Sigmoid colon (tissue), 7 donors: ENCODE results near the gene HSPB7. TPM values are rescaled to one million over a fixed set of nuclear protein-coding genes. Genes with fewer than 3 reads are reported as not detected.
"Not testable (repeated sequence)": the region's sequence is repeated elsewhere in the genome, so short reads cannot be mapped to it uniquely, and the experiment has no call there.

ENCODE experiments used
- DNase-seq: peaks from one replicate; pipeline ENCODE4 v3.0.0-alpha.2; 2019
- H3K27ac ChIP-seq, 4 donors: fragments of 200-600 bp; sonication (generic); one replicate each; pipeline ENCODE4 v1.5.1; 2016 to 2019; ENCODE audit warnings: mild to moderate bottlenecking in 1 of 4
- H3K27me3 ChIP-seq, 3 donors: fragments of 200-600 bp; sonication (generic); one replicate each; pipeline ENCODE4 v1.5.1; 2019; ENCODE audit warnings: mild to moderate bottlenecking in 1 of 3
- H3K36me3 ChIP-seq, 4 donors: fragments of 200-600 bp; sonication (generic); one replicate each; pipeline ENCODE4 v1.5.1; 2016 to 2019
- H3K4me1 ChIP-seq, 4 donors: fragments of 200-600 bp; sonication (generic); one replicate each; pipeline ENCODE4 v1.5.1; 2017 to 2019
- H3K4me3 ChIP-seq, 4 donors: fragments of 200-600 bp; sonication (generic); one replicate each; pipeline ENCODE4 v1.5.1; 2017 to 2019; ENCODE audit warnings: mild to moderate bottlenecking in 2 of 4, moderate library complexity in 1 of 4
- H3K9me3 ChIP-seq, 4 donors: fragments of 200-600 bp in 3 of 4; sonication (generic) in 3 of 4; one replicate each; pipeline versions ENCODE4 v1.5.1 to v1.6.1; 2013 to 2019
- CTCF ChIP-seq, 4 experiments: fragments of 450-650 bp in 3 of 4; fragments of 200-600 bp in 1 of 4; IDR thresholded peaks; one replicate each; pipeline ENCODE4 v1.5.1; 2016 to 2019; ENCODE audit warnings: antibody characterized with exemption in 4 of 4, mild to moderate bottlenecking in 3 of 4, moderate library complexity in 2 of 4
- EP300 ChIP-seq, 4 donors: sonication (generic); formaldehyde crosslinking; IDR thresholded peaks; one replicate each; pipeline ENCODE4 v1.6.1; 2017; ENCODE audit warnings: antibody characterized with exemption in 4 of 4
- POLR2A ChIP-seq, 2 donors: fragments of 450-650 bp; IDR thresholded peaks; one replicate each; pipeline ENCODE4 v1.6.1; 2016; ENCODE audit warnings: antibody characterized with exemption in 2 of 2, mild to moderate bottlenecking in 2 of 2, moderate library complexity in 2 of 2
- POLR2AphosphoS5 ChIP-seq, 4 donors: sonication (generic); formaldehyde crosslinking; IDR thresholded peaks; one replicate each; pipeline ENCODE4 v1.6.1; 2017; ENCODE audit warnings: antibody characterized with exemption in 4 of 4
- WGBS, 2 donors: extraction: QIAGEN DNeasy Blood & Tissue Kit; methylation state at CpG; one replicate each; pipeline ENCODE4 v1.1.7; 2013; 5-methylcytosine and 5-hydroxymethylcytosine counted together
- intact Hi-C: fragments of 100-400 bp; cut with DNase I; formaldehyde crosslinking; loops from one replicate; pipeline ENCODE4 v1.15.1; 2023
- polyA plus RNA-seq, 3 donors: library from polyadenylated mRNA; stranded (reverse); fragments of 200-250 nt; gene quantifications; one replicate each; pipeline ENCODE4 v1.2.3, GENCODE V29; 2013
- total RNA-seq, 4 donors: library from RNA; depleted of rRNA; stranded (reverse); fragments of >200 nt; gene quantifications; one replicate each; pipeline ENCODE4 v1.1.0, GENCODE V29; 2016
- donor health status: healthy with polysubstance abuse.
- donor health status: Bipolar disorder and iron deficiency.
- donor health status: healthy.

Gene HSPB7
- total and polyA plus RNA-seq, 7 donors, result 6.7 to 224 (median 44.4) TPM

DNA sequence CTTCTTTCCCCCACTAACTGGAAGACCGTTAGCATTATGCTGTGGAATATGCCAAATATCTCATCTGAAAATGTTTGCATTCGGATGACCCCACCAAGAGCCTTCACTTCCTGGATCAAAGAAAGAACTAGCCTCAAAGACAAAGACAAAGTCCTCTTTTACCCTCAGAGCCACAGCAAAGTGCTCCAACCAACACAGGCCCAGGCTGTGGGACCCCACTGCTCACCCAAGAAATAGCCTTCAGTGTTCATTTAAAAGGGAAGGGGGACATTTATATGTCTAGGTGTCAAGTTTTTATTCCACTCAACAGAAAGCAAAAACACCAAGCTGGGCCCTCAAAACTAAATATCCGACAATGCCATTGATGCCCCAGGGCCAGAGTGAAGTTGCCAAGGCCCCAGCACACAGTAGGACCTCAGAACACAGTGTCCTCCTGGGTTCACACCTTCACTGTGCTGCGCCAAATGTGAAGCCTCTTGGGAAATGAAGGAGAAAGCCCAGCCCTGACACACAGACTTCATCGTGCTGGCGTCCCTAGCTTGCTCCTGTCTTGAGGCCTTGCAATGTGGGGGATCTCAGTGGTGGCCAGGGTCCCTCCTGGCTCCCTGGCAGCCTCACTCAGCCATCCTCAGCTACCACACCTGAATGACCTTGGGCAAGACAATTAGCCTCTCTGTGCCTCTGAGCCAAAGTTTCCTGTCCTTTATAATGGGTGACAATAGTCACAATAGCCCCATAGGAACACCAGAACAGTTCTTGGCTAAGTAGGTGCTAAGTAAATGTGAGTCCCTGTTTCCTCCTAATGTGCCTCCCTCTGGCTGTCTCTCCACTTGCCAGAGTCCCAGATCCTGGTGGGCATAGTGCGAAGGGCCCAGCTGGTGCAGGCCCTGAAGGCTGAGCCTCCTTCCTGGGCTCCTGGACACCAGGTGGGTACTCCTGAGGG is 37.0 kb upstream of the HSPB7 start:
- intact Hi-C loops, result loop anchor here (1.0 to 5.0 kb wide), 2 partner anchors 46 to 263 kb away; no protein-coding TSS in a partner anchor
- Histone ChIP-seq H3K36me3 (no peaks in the 10 kb centered on the region), H3K4me1 (no peaks in the 10 kb centered on the region), H3K27ac (no peak overlapping the region), H3K4me3 (no peak overlapping the region), H3K9me3 (no peaks in the 10 kb centered on the region), H3K27me3 (no peaks in the 10 kb centered on the region)
- DNase-seq, result no peak
- TF ChIP-seq EP300 (IDR thresholded peaks at IDR 0.05) (no peak), POLR2A (IDR thresholded peaks at IDR 0.05) (no peak), CTCF (IDR thresholded peaks at IDR 0.05) (no peak), POLR2AphosphoS5 (IDR thresholded peaks at IDR 0.05) (no peak)
- 80 to 88% methylated on average over 7 of the region's 7 CpGs for WGBS, 2 donors

DNA sequence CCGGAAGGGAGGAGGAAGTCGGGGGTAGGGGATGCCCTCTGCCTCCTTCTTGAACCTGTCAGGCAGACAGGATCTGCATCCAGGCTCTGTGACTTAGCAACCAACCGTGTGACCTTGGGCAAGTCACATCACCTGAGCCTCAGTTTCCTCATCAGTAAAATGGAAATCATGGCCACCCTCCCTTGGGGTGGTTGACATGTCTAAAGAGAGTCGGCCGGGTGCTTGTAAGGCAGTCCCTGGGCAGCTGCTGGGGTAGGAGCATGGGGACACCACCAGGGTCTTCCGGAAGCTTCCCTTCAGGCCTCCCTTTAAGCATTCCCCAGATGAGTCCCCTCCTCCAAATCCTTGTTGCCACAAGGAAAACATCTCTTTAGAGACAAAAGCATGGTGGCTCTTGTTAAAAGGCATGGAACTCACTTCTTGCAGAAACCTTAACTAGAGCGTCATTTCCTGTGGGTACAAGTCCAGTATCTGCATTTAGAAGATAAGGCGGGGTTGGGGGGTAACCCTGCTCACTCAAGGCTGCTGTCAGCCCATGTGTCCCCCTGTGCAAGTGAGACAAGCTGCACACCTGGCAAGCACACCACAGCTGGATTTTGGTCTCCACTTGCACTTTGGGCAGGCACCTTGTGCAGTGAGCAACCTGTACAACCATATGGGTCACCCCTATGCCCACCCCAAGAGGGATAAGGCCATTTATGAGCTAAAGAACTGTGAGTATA is 36.1 kb upstream of the HSPB7 start:
- H3K9me3 ChIP-seq, result no peaks in the 10 kb centered on the region
- H3K4me1 ChIP-seq, result peaks cover 0 to 2% (median 2%) of the 10 kb centered on the region in 4 donors
- H3K27ac ChIP-seq, result no peak overlapping the region
- H3K4me3 ChIP-seq, result no peak overlapping the region
- intact Hi-C loops, result no loop called here
- TF ChIP-seq CTCF (IDR thresholded peaks at IDR 0.05), result no peak
- no peak for TF ChIP-seq EP300 (IDR thresholded peaks at IDR 0.05)
- DNase-seq, result no peak
- WGBS, 2 donors, result 69 to 80% methylated on average over 8 of the region's 8 CpGs
- H3K36me3 ChIP-seq, result no peaks in the 10 kb centered on the region
- H3K27me3 ChIP-seq, result no peaks in the 10 kb centered on the region

GRCh38 chr1:16051949-16052348 is 34.1 kb upstream of the HSPB7 start:
- DNase-seq, H3K4me3 ChIP-seq, H3K4me1 ChIP-seq, H3K27me3 ChIP-seq, H3K9me3 ChIP-seq, intact Hi-C loops, H3K36me3 ChIP-seq, H3K27ac ChIP-seq: not testable (repeated sequence)
- WGBS, 2 donors, result 89 to 90% methylated on average over 12 of the region's 12 CpGs

DNA sequence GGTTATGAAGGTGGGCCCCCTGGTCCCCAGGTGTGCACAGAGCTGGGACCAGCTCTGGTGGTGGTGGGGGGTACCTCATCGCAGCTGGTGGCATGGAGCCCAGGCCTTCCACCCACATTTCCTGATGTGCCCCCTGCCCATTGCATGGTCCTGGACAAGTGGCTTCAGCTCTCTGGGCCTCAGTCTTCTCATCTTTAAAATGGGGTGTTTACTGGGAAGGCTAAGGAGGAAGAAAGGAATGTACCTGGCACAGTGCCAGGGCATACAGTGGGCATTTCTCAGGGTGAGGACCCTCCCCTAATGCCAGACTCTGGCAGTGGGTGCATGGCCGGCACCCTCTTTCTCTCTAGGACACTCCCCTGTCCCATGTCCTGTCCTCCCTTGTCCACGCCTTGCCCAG is 33.2 kb upstream of the HSPB7 start:
- DNase-seq, result no peak
- Histone ChIP-seq H3K27ac (no peak overlapping the region), H3K36me3 (no peaks in the 10 kb centered on the region), H3K9me3 (no peaks in the 10 kb centered on the region), H3K4me1 (peaks cover 0 to 9% (median 7%) of the 10 kb centered on the region in 4 donors), H3K4me3 (no peak overlapping the region), H3K27me3 (no peaks in the 10 kb centered on the region)
- TF ChIP-seq EP300 (IDR thresholded peaks at IDR 0.05), result no peak
- TF ChIP-seq POLR2AphosphoS5 (IDR thresholded peaks at IDR 0.05), result no peak
- TF ChIP-seq CTCF (IDR thresholded peaks at IDR 0.05), result no peak
- TF ChIP-seq POLR2A (IDR thresholded peaks at IDR 0.05), result no peak
- whole genome bisulfite sequencing, 2 donors, result 87 to 91% methylated on average over 3 of the region's 3 CpGs
- intact Hi-C loops, result no loop called here

GRCh38 chr1:16050328-16050727 is 32.5 kb upstream of the HSPB7 start:
- no peaks in the 10 kb centered on the region for H3K9me3 ChIP-seq
- TF ChIP-seq POLR2AphosphoS5 (IDR thresholded peaks at IDR 0.05), result no peak
- no peak for TF ChIP-seq CTCF (IDR thresholded peaks at IDR 0.05)
- no peak for TF ChIP-seq EP300 (IDR thresholded peaks at IDR 0.05)
- TF ChIP-seq POLR2A (IDR thresholded peaks at IDR 0.05), result no peak
- H3K4me3 ChIP-seq, result no peak overlapping the region
- no peaks in the 10 kb centered on the region for H3K36me3 ChIP-seq
- intact Hi-C loops, result no loop called here
- no peak for DNase-seq
- H3K27me3 ChIP-seq, result no peaks in the 10 kb centered on the region
- peaks cover 0 to 9% (median 7%) of the 10 kb centered on the region in 4 donors for H3K4me1 ChIP-seq
- no peak overlapping the region for H3K27ac ChIP-seq
- WGBS, 2 donors, result 89 to 90% methylated on average over 7 of the region's 7 CpGs
